ENCODE results near the gene AKAP6. TPM values are rescaled to one million over a fixed set of nuclear protein-coding genes. Genes with fewer than 3 reads are reported as not detected.

The AKAP6 gene
- total RNA-seq, 1 donor from 2014 or later = 0.29 TPM

GRCh38 chr14:32847867-32848266 is 518.8 kb downstream of the AKAP6 start:
- DNase-seq (ENCODE audit: extremely low read depth, low read depth, low spot score) = no peak

- DNase-seq (ENCODE audit: extremely low read depth, low read depth, low spot score) = no peak
These were observed 536.8 kb downstream of the AKAP6 start for GRCh38 chr14:32865827-32866376.

DNA sequence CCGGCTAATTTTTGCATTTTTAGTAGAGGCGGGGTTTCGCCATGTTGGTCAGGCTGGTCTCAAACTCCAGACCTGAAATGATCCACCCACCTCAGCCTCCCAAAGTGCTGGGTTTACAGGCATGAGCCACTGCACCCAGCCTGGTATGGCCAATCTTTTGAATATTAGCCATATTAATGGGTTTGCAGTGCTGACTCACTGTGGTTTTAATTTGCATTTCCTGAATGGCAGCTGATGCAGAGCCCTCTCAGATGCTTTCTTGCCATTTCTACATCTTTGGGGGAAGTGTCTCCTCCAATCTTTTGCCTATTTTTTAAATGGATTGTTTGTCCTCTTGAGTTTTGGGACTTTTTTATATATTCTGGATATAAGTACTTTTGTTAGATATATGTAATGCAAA is 554.1 kb downstream of the AKAP6 start:
- no peak for DNase-seq (ENCODE audit: extremely low read depth, low read depth, low spot score)

Other genes starting within 250 kb of the AKAP6 start
- gene RNU6-7, start 127.3 kb upstream of the AKAP6 start, total RNA-seq = not detected in 2 replicates
- not detected in 2 replicates for gene RNU6-8, start 126.0 kb upstream of the AKAP6 start, total RNA-seq

Measured in glomerular endothelial cell (primary cell).